DND-41 (cell line): ENCODE measurements around the gene MYO16.

ENCODE experiments used
- ATAC-seq: fragments of 200-7000 bp; cut with Tn5 transposase; 3 replicates; pipeline ENCODE4 v1.9.1; 2021; ENCODE audit warnings: low read depth; ENCODE audit not compliant: insufficient read depth
- DNase-seq: peaks from one replicate; pipeline ENCODE4 v3.0.0-alpha.2; 2020
- H2AFZ ChIP-seq: 2 replicates; pipeline ENCODE4 v1.6.0; 2012; ENCODE audit warnings: low read depth, low read length
- H3K27ac ChIP-seq: 2 replicates; pipeline ENCODE4 v1.5.1; 2012; ENCODE audit warnings: low read length, inconsistent platforms
- H3K27me3 ChIP-seq: fragments of 200-600 bp; sonication (generic); 2 replicates; pipeline ENCODE4 v1.6.0; 2012; ENCODE audit warnings: low read length, mild to moderate bottlenecking, inconsistent platforms; ENCODE audit not compliant: insufficient read depth, poor library complexity
- H3K36me3 ChIP-seq: 2 replicates; pipeline ENCODE4 v1.5.1; 2012; ENCODE audit warnings: low read length, inconsistent platforms; ENCODE audit not compliant: insufficient read depth
- H3K4me1 ChIP-seq: 2 replicates; pipeline ENCODE4 v1.5.1; 2012; ENCODE audit warnings: mild to moderate bottlenecking, low read length; ENCODE audit not compliant: insufficient read depth
- H3K4me2 ChIP-seq: 2 replicates; pipeline ENCODE4 v1.6.0; 2012; ENCODE audit warnings: mild to moderate bottlenecking, moderate library complexity, low read length, inconsistent platforms; ENCODE audit not compliant: insufficient read depth
- H3K4me3 ChIP-seq, 2 experiments: fragments of 200-600 bp in 1 of 2; shearing (Covaris generic) in 1 of 2; 2 replicates each; pipeline ENCODE4 v1.5.1; 2012 to 2016; ENCODE audit warnings: inconsistent platforms in 2 of 2, low read length in 2 of 2, mild to moderate bottlenecking in 2 of 2, low read depth in 1 of 2, moderate library complexity in 1 of 2
- H3K79me2 ChIP-seq: 2 replicates; pipeline ENCODE4 v1.6.0; 2012; ENCODE audit warnings: low read length, inconsistent platforms; ENCODE audit not compliant: insufficient read depth
- H3K9ac ChIP-seq: 2 replicates; pipeline ENCODE4 v1.6.0; 2012; ENCODE audit warnings: low read depth, mild to moderate bottlenecking, inconsistent platforms, low read length, moderate library complexity
- H3K9me3 ChIP-seq: 2 replicates; pipeline ENCODE4 v1.5.1; 2012; ENCODE audit warnings: low read length, moderate library complexity, mild to moderate bottlenecking, inconsistent platforms; ENCODE audit not compliant: insufficient read depth, severe bottlenecking
- H4K20me1 ChIP-seq: 2 replicates; pipeline ENCODE4 v1.6.0; 2012; ENCODE audit warnings: low read length; ENCODE audit not compliant: insufficient read depth
- CTCF ChIP-seq: IDR thresholded peaks from 2 replicates; pipeline ENCODE4 v1.5.1; 2012; ENCODE audit warnings: borderline replicate concordance, low read length, moderate library complexity, mild to moderate bottlenecking; ENCODE audit not compliant: poor library complexity, severe bottlenecking; ENCODE audit errors: extremely low read depth
- EZH2 ChIP-seq: IDR thresholded peaks from 3 replicates; pipeline ENCODE4 v1.6.1; 2012; ENCODE audit warnings: borderline replicate concordance, low read depth, mild to moderate bottlenecking, moderate library complexity, low read length, inconsistent platforms; ENCODE audit not compliant: severe bottlenecking

The MYO16 gene

GRCh38 chr13:108853031-108853430, 223.6 kb downstream of the MYO16 start:
- Histone ChIP-seq H3K36me3 (no peaks in the 10 kb centered on the region), H3K9me3 (no peaks in the 10 kb centered on the region), H2AFZ (no peak overlapping the region), H3K4me3 (no peak overlapping the region), H3K79me2 (no peaks in the 10 kb centered on the region), H3K9ac (no peak overlapping the region), H4K20me1 (no peaks in the 10 kb centered on the region), H3K27me3 (peaks cover 46% of the 10 kb centered on the region), H3K27ac (no peak overlapping the region), H3K4me1 (no peaks in the 10 kb centered on the region), H3K4me2 (no peak overlapping the region)
- ATAC-seq (no peak), DNase-seq (no peak)
- TF ChIP-seq CTCF (no peak), EZH2 (no peak)

DNA sequence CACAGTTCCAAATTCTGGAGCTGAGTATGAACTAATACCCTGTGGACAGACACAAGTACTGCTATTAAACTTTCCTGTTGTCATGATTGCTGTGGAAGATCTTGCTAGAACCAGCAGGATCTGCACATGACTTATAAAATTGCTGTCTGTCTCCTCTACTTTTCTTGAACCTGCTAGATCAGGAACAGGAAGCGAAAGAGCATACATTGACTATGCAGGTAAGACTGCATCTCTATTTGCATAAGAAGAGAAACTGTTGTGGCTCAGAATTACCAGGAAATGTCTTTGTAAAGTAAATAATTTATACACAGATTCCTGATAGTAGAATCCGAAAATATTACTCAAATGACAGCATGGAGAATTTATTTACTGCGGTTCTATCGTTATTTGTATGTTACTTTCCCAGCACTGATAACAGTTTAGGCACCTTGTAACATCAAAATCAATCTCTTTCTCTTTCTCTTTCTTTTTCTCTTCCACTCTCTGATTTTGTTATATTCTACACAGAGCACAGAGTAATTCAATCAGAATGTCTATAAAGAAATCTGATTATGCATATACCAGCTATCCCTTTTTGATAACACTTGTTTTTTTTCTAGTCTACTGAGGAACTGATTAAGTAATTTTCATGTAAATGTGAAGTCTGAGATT, 226.5 kb downstream of the MYO16 start:
- no peak overlapping the region for H2AFZ ChIP-seq
- no peak overlapping the region for H3K9ac ChIP-seq
- ATAC-seq (no peak), DNase-seq (no peak)
- H3K4me2 ChIP-seq, result no peak overlapping the region
- TF ChIP-seq CTCF, result no peak
- TF ChIP-seq EZH2, result no peak
- no peaks in the 10 kb centered on the region for H3K4me1 ChIP-seq
- no peak overlapping the region for H3K4me3 ChIP-seq
- H3K27me3 ChIP-seq, result peaks cover 42% of the 10 kb centered on the region
- H3K9me3 ChIP-seq, result no peaks in the 10 kb centered on the region
- H3K36me3 ChIP-seq, result no peaks in the 10 kb centered on the region
- H3K27ac ChIP-seq, result no peak overlapping the region
- no peaks in the 10 kb centered on the region for H4K20me1 ChIP-seq
- H3K79me2 ChIP-seq, result no peaks in the 10 kb centered on the region

GRCh38 chr13:108858676-108859075, 229.3 kb downstream of the MYO16 start:
- Histone ChIP-seq H3K4me3 (no peak overlapping the region), H3K4me2 (no peak overlapping the region), H4K20me1 (no peaks in the 10 kb centered on the region)

More at GRCh38 chr13:108858676-108859075, 229.3 kb downstream of the MYO16 start:
- no peaks in the 10 kb centered on the region for H3K79me2 ChIP-seq
- TF ChIP-seq CTCF, result no peak
- TF ChIP-seq EZH2, result no peak
- ATAC-seq, result no peak
- no peaks in the 10 kb centered on the region for H3K9me3 ChIP-seq
- H3K4me1 ChIP-seq, result no peaks in the 10 kb centered on the region
- no peak overlapping the region for H3K9ac ChIP-seq
- no peaks in the 10 kb centered on the region for H3K36me3 ChIP-seq
- DNase-seq, result no peak
- peaks cover 30% of the 10 kb centered on the region for H3K27me3 ChIP-seq
- no peak overlapping the region for H2AFZ ChIP-seq
- no peak overlapping the region for H3K27ac ChIP-seq
